HG03575 (cell line): ENCODE measurements around the gene MC2R.

Experiments
- ATAC-seq: cut with Tn5 transposase; IDR thresholded peaks from one replicate; pipeline ENCODE4 v1.9.1; 2021; ENCODE audit not compliant: unreplicated experiment, insufficient number of reproducible peaks, low FRiP score; ENCODE audit errors: extremely low read depth

The MC2R gene

GRCh38 chr18:13915391-13915790 is at the start of gene MC2R:
Gene MC2R (minus strand): TSS chr18:13915536. CDS start chr18:13885518, 30,018 bp downstream.
- ATAC-seq: no peak

- ATAC-seq: no peak
These were observed 30.5 kb upstream of the MC2R start for GRCh38 chr18:13945811-13946210.

GRCh38 chr18:13943338-13943737 is 28.0 kb upstream of the MC2R start:
- no peak for ATAC-seq

GRCh38 chr18:13940326-13940725 is 25.0 kb upstream of the MC2R start:
- ATAC-seq: no peak

GRCh38 chr18:13934676-13935075 is 19.3 kb upstream of the MC2R start:
- no peak for ATAC-seq

- no peak for ATAC-seq
These were observed 18.7 kb upstream of the MC2R start for GRCh38 chr18:13934058-13934457.

- ATAC-seq: no peak
These were observed 17.1 kb upstream of the MC2R start for GRCh38 chr18:13932285-13933025.

GRCh38 chr18:13930964-13931363 is 15.6 kb upstream of the MC2R start:
- ATAC-seq: no peak

GRCh38 chr18:13923221-13923620 is 7.9 kb upstream of the MC2R start:
- no peak for ATAC-seq

GRCh38 chr18:13918898-13919297 is 3.6 kb upstream of the MC2R start:
- no peak for ATAC-seq

- ATAC-seq: no peak
These were observed 2.1 kb upstream of the MC2R start for GRCh38 chr18:13917401-13917800.

GRCh38 chr18:13916559-13916958 is 1.2 kb upstream of the MC2R start:
- ATAC-seq: no peak

GRCh38 chr18:13915995-13916431 is 677 bp upstream of the MC2R start:
- no peak for ATAC-seq

GRCh38 chr18:13914756-13915155 is 580 bp downstream of the MC2R start:
- ATAC-seq: no peak

- no peak for ATAC-seq
These were observed 1.2 kb downstream of the MC2R start for GRCh38 chr18:13914170-13914569.

GRCh38 chr18:13913205-13913604 is 2.1 kb downstream of the MC2R start:
- ATAC-seq: no peak

GRCh38 chr18:13912601-13913000 is 2.7 kb downstream of the MC2R start:
- no peak for ATAC-seq

- ATAC-seq: no peak
These were observed 4.3 kb downstream of the MC2R start for GRCh38 chr18:13910986-13911385.

GRCh38 chr18:13910501-13910900 is 4.8 kb downstream of the MC2R start:
- no peak for ATAC-seq

- no peak for ATAC-seq
These were observed 6.0 kb downstream of the MC2R start for GRCh38 chr18:13909141-13909940.
